GM19328 (cell line): Measurements from ENCODE around the gene NOX4.
"Not testable (repeated sequence)": the region's sequence is repeated elsewhere in the genome, so short reads cannot be mapped to it uniquely, and the experiment has no call there.

Experiments
- ATAC-seq: cut with Tn5 transposase; IDR thresholded peaks from one replicate; pipeline ENCODE4 v1.9.1; 2021; ENCODE audit warnings: mild to moderate bottlenecking, moderate library complexity; ENCODE audit not compliant: unreplicated experiment

The NOX4 gene

GRCh38 chr11:89463266-89463780 is 27.9 kb downstream of the NOX4 start:
- no peak for ATAC-seq

- ATAC-seq = no peak
Measured at GRCh38 chr11:89458716-89459115, 32.5 kb downstream of the NOX4 start.

- ATAC-seq = no peak
Measured at GRCh38 chr11:89457190-89457589, 34.0 kb downstream of the NOX4 start.

GRCh38 chr11:89456681-89457080 is 34.5 kb downstream of the NOX4 start:
- no peak for ATAC-seq

GRCh38 chr11:89452780-89453179 is 38.4 kb downstream of the NOX4 start:
- no peak for ATAC-seq

GRCh38 chr11:89447845-89448244 is 43.3 kb downstream of the NOX4 start:
- ATAC-seq = no peak

GRCh38 chr11:89443361-89444322 is 47.5 kb downstream of the NOX4 start:
- no peak for ATAC-seq

- no peak for ATAC-seq
Measured at GRCh38 chr11:89442801-89443200, 48.4 kb downstream of the NOX4 start.

- no peak for ATAC-seq
Measured at GRCh38 chr11:89441606-89442005, 49.6 kb downstream of the NOX4 start.

GRCh38 chr11:89437317-89437716 is 53.9 kb downstream of the NOX4 start:
- ATAC-seq = no peak

GRCh38 chr11:89436071-89436470 is 55.1 kb downstream of the NOX4 start:
- ATAC-seq = no peak

- no peak for ATAC-seq
Measured at GRCh38 chr11:89433278-89433677, 57.9 kb downstream of the NOX4 start.

- not testable (repeated sequence) for ATAC-seq
Measured at GRCh38 chr11:89432182-89432581, 59.0 kb downstream of the NOX4 start.

GRCh38 chr11:89426501-89426900 is 64.7 kb downstream of the NOX4 start:
- not testable (repeated sequence) for ATAC-seq

GRCh38 chr11:89421718-89422117 is 69.5 kb downstream of the NOX4 start:
- ATAC-seq = no peak

GRCh38 chr11:89420981-89421380 is 70.2 kb downstream of the NOX4 start:
- no peak for ATAC-seq

- ATAC-seq = no peak
Measured at GRCh38 chr11:89416961-89417360, 74.2 kb downstream of the NOX4 start.

GRCh38 chr11:89411112-89411511 is 80.1 kb downstream of the NOX4 start:
- ATAC-seq = not testable (repeated sequence)

- ATAC-seq = not testable (repeated sequence)
Measured at GRCh38 chr11:89410666-89411065, 80.5 kb downstream of the NOX4 start.

- not testable (repeated sequence) for ATAC-seq
Measured at GRCh38 chr11:89408441-89408840, 82.7 kb downstream of the NOX4 start.

- no peak for ATAC-seq
Measured at GRCh38 chr11:89405629-89406028, 85.5 kb downstream of the NOX4 start.

- not testable (repeated sequence) for ATAC-seq
Measured at GRCh38 chr11:89391654-89392053, 99.5 kb downstream of the NOX4 start.
